Measurements from ENCODE around the gene HSPH1.
"Not testable (repeated sequence)": the region's sequence is repeated elsewhere in the genome, so short reads cannot be mapped to it uniquely, and the experiment has no call there.

- not testable (repeated sequence) for TF ChIP-seq CTCF, EZH2 (IDR thresholded peaks at IDR 0.05)
Observed at GRCh38 chr13:31097911-31098434, 63.7 kb downstream of the HSPH1 start.

Measured in neural progenitor cell (in vitro differentiated cells).